GM20000 (cell line): ENCODE data around the gene DHDDS.

ENCODE experiments used
- DNase-seq: peaks from one replicate; pipeline ENCODE4 v3.0.0; 2012; ENCODE audit warnings: low spot score
- TF ChIP-seq, protein P1 (sequence below): IDR thresholded peaks from 2 replicates; pipeline ENCODE4 v1.5.1; 2012; ENCODE audit warnings: mild to moderate bottlenecking, control low read depth; ENCODE audit errors: extremely low read depth, missing control alignments

Gene DHDDS

DNA sequence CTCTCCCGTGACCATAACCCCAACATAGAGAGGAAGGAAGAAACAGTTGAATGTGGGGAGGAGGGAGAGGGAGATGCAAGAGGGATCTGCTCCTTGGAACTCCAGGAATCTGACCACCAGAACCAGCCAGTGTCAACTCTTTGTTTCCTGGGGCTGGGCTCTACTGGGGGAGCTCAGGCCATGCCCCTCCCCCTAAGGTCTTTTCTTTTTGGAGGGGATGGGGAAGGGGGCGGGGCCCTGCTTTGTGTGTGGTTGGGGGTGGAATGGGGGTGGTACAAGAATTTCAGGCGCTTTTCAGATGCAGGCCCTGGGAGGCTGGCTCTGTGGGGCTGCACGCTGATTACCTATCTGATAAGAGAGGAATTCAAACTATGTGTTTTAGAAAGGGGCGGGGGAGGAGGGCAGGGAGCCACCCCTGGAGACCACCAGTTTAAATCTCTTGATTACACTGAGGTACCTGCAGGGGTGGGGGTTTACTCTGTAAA is 13.2 kb upstream of the DHDDS start:
- TF ChIP-seq, protein P1, sequence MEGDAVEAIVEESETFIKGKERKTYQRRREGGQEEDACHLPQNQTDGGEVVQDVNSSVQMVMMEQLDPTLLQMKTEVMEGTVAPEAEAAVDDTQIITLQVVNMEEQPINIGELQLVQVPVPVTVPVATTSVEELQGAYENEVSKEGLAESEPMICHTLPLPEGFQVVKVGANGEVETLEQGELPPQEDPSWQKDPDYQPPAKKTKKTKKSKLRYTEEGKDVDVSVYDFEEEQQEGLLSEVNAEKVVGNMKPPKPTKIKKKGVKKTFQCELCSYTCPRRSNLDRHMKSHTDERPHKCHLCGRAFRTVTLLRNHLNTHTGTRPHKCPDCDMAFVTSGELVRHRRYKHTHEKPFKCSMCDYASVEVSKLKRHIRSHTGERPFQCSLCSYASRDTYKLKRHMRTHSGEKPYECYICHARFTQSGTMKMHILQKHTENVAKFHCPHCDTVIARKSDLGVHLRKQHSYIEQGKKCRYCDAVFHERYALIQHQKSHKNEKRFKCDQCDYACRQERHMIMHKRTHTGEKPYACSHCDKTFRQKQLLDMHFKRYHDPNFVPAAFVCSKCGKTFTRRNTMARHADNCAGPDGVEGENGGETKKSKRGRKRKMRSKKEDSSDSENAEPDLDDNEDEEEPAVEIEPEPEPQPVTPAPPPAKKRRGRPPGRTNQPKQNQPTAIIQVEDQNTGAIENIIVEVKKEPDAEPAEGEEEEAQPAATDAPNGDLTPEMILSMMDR = no peak
- DNase-seq = no peak

DNA sequence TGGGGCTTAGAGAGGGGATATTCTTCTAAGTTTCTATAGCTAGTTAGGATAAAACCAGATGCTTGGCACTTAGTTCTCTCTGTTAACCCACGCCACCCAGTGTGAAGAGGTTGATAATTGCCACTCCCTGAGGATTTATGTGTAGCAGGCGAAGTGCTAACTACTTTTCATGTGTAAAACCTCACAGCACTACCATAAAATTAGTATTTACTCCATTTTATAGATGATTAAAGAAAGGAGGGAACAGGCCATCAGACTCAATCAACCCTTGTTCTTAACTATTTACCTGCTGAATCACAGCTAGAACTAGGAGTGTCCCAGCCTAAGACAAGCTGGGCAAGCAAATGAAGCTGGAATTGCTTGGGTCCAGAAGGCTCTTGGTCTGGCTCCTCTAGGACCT is 12.6 kb upstream of the DHDDS start:
- DNase-seq = no peak
- TF ChIP-seq, protein P1 = no peak

- TF ChIP-seq, protein P1 = no peak
- DNase-seq = no peak
Observed at GRCh38 chr1:26429721-26430120, 2.4 kb upstream of the DHDDS start.

GRCh38 chr1:26432793-26433192 is 672 bp downstream of the DHDDS start:
- DNase-seq = no peak
- TF ChIP-seq, protein P1 = no peak

- no peak for DNase-seq
- TF ChIP-seq, protein P1 = no peak
Observed at GRCh38 chr1:26434161-26434752, 2.1 kb downstream of the DHDDS start.

GRCh38 chr1:26438041-26438440 is 5.9 kb downstream of the DHDDS start:
- DNase-seq = no peak
- TF ChIP-seq, protein P1 = no peak

GRCh38 chr1:26440259-26440658 is 8.1 kb downstream of the DHDDS start:
- TF ChIP-seq, protein P1 = no peak
- no peak for DNase-seq
